ENCODE measurements around the gene RS1. TPM values are rescaled to one million over a fixed set of nuclear protein-coding genes. Genes with fewer than 3 reads are reported as not detected.

RS1 gene
- total RNA-seq, 3 donors from 2014 or later: not detected

DNA sequence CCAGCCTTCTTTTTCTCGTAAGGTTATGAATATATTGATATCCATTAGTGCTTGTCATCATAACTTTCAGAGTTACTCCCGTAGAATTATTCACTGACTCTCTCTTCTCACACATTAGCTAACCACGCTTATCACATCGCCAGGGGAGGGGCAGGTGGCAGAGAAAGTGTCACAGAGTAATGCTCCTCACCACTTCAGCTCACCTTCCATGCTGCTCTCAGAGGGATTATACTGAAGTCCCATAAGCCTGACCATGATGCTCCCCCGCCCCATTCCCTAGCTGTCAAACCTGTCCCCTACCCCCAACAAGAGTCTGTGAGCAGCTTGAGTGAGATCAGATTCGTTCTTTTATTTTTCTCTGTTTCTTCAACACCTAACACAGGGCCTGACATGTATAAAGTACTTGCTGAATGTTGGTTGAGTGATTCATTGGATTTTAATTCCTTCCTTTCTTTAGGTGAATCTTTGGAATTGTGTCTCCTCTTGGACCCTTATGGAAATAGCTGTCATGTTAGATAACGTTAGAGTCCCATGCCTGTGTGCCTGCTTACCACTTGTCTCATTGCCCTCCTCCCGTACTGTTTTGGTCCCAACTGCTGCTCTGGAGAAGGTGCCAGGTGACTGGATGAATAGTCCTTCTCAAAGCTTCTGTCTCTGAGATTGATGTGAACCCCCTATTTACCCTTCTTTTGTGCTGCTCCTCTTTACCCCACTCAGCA lies 55.1 kb downstream of the RS1 start:
- TF ChIP-seq POLR2AphosphoS5 (IDR thresholded peaks at IDR 0.05) (no peak), POLR2A (IDR thresholded peaks at IDR 0.05) (no peak), CTCF (IDR thresholded peaks at IDR 0.05) (no peak)
- intact Hi-C loops (cut with DNase I; ENCODE audit: low total_unique reads): no loop called here
- Histone ChIP-seq H3K36me3 (peaks cover 3% of the 10 kb centered on the region), H3K27ac (no peak overlapping the region), H3K4me3 (no peak overlapping the region), H3K9me3 (no peaks in the 10 kb centered on the region), H3K27me3 (peaks cover 0 to 11% of the 10 kb centered on the region in 2 donors), H3K4me1 (no peaks in the 10 kb centered on the region)
- DNase-seq (ENCODE audit: low spot score in 2 of 2): no peak

GRCh38 chrX:18613930-18614639 lies 57.8 kb downstream of the RS1 start:
- H3K4me3 ChIP-seq: no peak overlapping the region
- H3K9me3 ChIP-seq: no peaks in the 10 kb centered on the region
- TF ChIP-seq POLR2A (IDR thresholded peaks at IDR 0.05): no peak
- peaks cover 0 to 14% of the 10 kb centered on the region in 2 donors for H3K27me3 ChIP-seq
- intact Hi-C loops (cut with DNase I; ENCODE audit: low total_unique reads): loop anchor here (5.0 kb wide), 1 partner anchor 113 kb away; no protein-coding TSS in a partner anchor
- no peak for DNase-seq (ENCODE audit: low spot score in 2 of 2)
- H3K4me1 ChIP-seq: no peaks in the 10 kb centered on the region
- peaks cover 3% of the 10 kb centered on the region for H3K36me3 ChIP-seq
- H3K27ac ChIP-seq: no peak overlapping the region

DNA sequence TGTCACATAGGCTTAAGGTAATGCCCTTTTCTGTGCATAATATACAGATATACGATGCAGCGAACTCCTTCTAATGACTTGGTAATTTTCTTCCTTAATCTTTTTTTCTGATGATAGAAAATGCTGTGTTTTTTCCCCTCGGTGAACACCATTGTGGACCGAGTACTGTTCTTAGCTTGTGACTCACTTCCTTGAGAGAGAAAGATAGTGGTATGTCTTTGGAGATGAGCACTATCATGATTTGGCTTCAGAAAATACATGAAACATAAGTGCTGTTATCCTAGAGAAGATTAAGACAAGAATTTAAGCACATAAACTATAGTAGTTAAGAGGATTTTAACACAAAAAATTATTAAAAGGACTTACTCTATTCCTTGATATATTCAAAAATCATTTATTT lies 63.9 kb downstream of the RS1 start:
- intact Hi-C loops (cut with DNase I; ENCODE audit: low total_unique reads): no loop called here
- Histone ChIP-seq H3K9me3 (no peaks in the 10 kb centered on the region), H3K4me1 (no peaks in the 10 kb centered on the region), H3K27ac (no peak overlapping the region), H3K27me3 (peaks cover 0 to 12% of the 10 kb centered on the region in 2 donors), H3K4me3 (no peak overlapping the region), H3K36me3 (no peaks in the 10 kb centered on the region)
- TF ChIP-seq POLR2A (IDR thresholded peaks at IDR 0.05): no peak
- TF ChIP-seq POLR2AphosphoS5 (IDR thresholded peaks at IDR 0.05): no peak
- no peak for TF ChIP-seq CTCF (IDR thresholded peaks at IDR 0.05)
- no peak for DNase-seq (ENCODE audit: low spot score in 2 of 2)

DNA sequence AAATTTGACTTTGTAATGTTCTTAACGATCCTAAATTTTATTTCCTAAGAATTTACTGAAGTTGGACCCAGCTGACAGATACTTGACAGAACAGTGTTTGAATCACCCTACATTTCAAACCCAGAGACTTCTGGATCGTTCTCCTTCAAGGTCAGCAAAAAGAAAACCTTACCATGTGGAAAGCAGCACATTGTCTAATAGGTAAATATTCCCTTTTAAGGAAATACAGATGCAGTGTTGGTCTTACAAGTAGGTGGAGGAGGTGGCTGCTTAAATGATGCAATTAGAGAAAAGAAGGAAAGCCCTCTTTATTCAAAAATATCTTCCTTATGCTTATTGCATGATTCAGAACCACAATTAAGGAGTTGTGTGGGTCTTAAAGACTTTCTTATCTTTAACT lies 73.5 kb downstream of the RS1 start:
- no peak for DNase-seq (ENCODE audit: low spot score in 2 of 2)
- no peak overlapping the region for H3K4me3 ChIP-seq
- intact Hi-C loops (cut with DNase I; ENCODE audit: low total_unique reads): no loop called here
- TF ChIP-seq POLR2A (IDR thresholded peaks at IDR 0.05): no peak
- no peak for TF ChIP-seq CTCF (IDR thresholded peaks at IDR 0.05)
- TF ChIP-seq POLR2AphosphoS5 (IDR thresholded peaks at IDR 0.05): no peak
- H3K4me1 ChIP-seq: no peaks in the 10 kb centered on the region
- H3K27ac ChIP-seq: no peak overlapping the region
- H3K36me3 ChIP-seq: no peaks in the 10 kb centered on the region
- H3K27me3 ChIP-seq: peaks cover 0 to 16% of the 10 kb centered on the region in 2 donors
- no peaks in the 10 kb centered on the region for H3K9me3 ChIP-seq

DNA sequence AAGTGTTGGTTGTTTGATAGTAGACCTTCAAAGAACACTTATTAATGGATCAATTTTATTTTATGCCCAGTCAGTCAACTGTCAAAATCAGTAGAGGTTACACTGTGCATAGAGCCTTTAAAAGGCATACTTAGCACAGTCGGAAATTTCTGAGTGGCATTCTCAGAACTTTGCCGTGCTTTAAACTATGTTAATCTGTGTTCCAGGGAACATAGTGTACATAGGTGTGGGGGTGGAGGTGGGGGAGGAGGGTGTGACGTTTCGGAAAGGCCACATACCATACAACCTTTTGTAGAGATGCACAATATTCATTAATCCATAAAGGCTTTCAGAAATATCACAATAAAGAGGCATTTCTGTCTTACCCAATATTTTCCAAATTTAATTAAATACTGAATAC lies 75.8 kb downstream of the RS1 start:
- Histone ChIP-seq H3K4me3 (no peak overlapping the region), H3K9me3 (no peaks in the 10 kb centered on the region), H3K27ac (no peak overlapping the region), H3K27me3 (peaks cover 0 to 16% of the 10 kb centered on the region in 2 donors), H3K4me1 (no peaks in the 10 kb centered on the region), H3K36me3 (no peaks in the 10 kb centered on the region)
- intact Hi-C loops (cut with DNase I; ENCODE audit: low total_unique reads): no loop called here
- no peak for DNase-seq (ENCODE audit: low spot score in 2 of 2)
- TF ChIP-seq POLR2A (IDR thresholded peaks at IDR 0.05): no peak

GRCh38 chrX:18594079-18594478 lies 77.8 kb downstream of the RS1 start:
- Histone ChIP-seq H3K27ac (no peak overlapping the region), H3K4me1 (no peaks in the 10 kb centered on the region), H3K36me3 (no peaks in the 10 kb centered on the region), H3K27me3 (peaks cover 0 to 11% of the 10 kb centered on the region in 2 donors), H3K9me3 (no peaks in the 10 kb centered on the region), H3K4me3 (no peak overlapping the region)
- intact Hi-C loops (cut with DNase I; ENCODE audit: low total_unique reads): no loop called here
- TF ChIP-seq CTCF (IDR thresholded peaks at IDR 0.05) (no peak), POLR2A (IDR thresholded peaks at IDR 0.05) (no peak), POLR2AphosphoS5 (IDR thresholded peaks at IDR 0.05) (no peak)
- DNase-seq (ENCODE audit: low spot score in 2 of 2): no peak
